ENCODE measurements around the gene FAAP100.

- no peak for TF ChIP-seq CTCF (optimal IDR thresholded peaks at IDR 0.05 in 1 of 3, IDR thresholded peaks at IDR 0.05 in 1 of 3, conservative IDR thresholded peaks at IDR 0.05 in 1 of 3; ENCODE audit: extremely low read depth in 1 of 3, insufficient read depth in 2 of 3, low read length in 3 of 3)
- TF ChIP-seq EZH2 (IDR thresholded peaks at IDR 0.05; ENCODE audit: low read length) = no peak
Observed at GRCh38 chr17:81518785-81519283, 33.3 kb downstream of the FAAP100 start.
